ENCODE measurements around the gene STK11.

DNA sequence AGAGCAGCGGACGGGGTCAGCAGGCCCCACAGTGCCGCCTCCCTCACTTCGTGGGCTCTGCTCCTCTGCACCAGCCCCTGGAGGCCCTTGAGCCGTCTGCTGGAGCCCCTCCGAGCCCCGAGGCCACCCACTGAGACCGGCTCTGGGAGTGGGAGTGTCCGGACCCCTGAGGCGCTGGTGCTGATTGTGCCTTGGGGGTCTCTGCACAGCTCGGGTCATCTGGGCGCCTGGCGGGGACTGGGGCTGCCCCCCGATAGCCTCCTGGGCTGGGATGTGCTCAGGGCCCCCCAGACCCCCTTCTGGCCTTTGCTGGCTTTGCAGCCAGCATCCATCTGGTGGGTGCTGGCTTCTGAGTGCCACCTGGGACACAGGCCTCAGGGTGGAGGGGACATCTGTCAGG lies 16.8 kb downstream of the STK11 start:
- TF ChIP-seq CTCF (IDR thresholded peaks at IDR 0.05) (no peak), POLR2AphosphoS5 (IDR thresholded peaks at IDR 0.05; ENCODE audit: low read depth, low read length) (no peak), REST (IDR thresholded peaks at IDR 0.05; ENCODE audit: insufficient read depth in 1 of 2, low read depth in 2 of 2, low read length in 1 of 2) (no peak), TCF7L2 (IDR thresholded peaks at IDR 0.05; ENCODE audit: low read depth, low read length) (no peak)
